ENCODE results near the gene MYOCOS. TPM values are rescaled to one million over a fixed set of nuclear protein-coding genes. Genes with fewer than 3 reads are reported as not detected.

Gene MYOCOS
- total RNA-seq, 2 donors from 2014 or later: 0.11 TPM; not detected in 1

DNA sequence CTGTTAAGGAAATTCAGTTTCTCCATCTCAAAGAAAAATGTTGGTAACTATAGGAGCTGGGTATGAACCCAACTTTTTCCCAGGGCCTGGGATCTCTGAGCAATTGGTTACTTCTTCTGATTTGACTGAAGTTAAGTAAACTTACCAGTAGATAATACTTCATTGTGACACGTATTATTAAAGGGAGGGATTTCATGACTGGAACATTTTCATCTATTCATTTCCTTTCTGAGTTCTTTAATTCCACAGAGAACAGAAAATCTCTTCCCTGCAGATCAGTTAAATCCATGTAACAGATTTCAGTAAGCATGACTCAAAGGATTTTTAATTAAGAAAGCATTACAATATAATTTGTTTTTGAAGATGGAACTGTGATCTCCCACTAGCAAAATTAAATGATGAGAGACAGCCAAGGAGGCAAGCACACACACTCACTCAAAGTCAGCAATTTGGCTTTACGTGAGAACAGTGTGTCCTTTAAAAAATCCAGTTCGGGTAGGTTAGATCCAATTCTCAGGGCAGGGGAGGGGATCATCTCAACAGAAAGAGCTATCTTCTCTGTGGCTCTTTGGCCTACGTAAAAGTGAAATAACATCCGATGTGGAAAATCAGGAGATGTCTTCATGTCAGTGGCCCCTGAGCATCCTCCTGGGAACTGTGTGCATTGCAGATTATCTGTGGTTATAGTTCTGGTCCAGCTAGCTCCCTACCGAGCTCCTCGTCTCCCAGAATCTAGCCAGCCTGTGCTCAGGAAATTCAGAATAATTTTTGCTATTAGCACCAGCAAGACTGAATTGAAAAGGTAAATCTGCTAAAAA lies 41.2 kb downstream of the MYOCOS start:
- no peak overlapping the region for H3K4me3 Mint-ChIP-seq
- H3K36me3 Mint-ChIP-seq (ENCODE audit: low read depth): no peaks in the 10 kb centered on the region
- H3K27me3 Mint-ChIP-seq: no peaks in the 10 kb centered on the region
- ATAC-seq (replicated peaks): no peak
- H3K9me3 Mint-ChIP-seq: no peaks in the 10 kb centered on the region
- no peaks in the 10 kb centered on the region for H3K4me1 Mint-ChIP-seq
- no peak overlapping the region for H3K27ac Mint-ChIP-seq

DNA sequence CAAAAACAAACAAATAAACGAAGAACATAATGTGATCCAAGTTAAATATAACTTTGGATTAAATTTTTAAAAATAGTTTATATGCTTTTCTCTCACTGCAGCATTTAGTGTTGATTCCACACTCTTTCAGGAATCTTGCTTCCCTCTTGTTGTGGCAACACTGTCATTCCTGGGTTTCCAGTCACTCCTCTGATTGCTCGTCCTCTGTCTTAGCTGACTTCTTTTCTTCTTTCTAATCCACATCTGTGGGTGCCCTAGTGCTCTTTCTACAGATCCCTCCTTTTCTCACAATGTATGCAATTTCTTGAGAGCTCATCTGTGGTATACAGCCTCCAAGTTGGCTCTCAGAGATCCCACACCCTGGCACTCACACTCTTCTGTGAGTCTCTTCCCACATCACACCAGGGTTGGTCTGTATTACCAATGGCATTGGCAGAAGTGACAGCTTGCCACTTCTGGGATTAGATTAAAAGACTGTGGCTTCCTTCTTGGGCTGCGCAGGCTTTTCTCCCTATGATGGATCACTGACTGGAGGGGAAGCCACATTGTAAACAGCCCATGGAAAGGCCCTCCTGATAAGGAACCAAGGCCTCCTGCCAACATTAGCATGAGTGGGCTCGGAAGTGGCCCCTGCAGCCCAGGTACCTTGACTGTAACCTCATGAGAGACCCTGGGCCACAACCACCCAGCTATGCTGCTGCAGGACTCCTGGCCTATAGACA lies 42.0 kb downstream of the MYOCOS start:
- Mint-ChIP-seq H3K9me3 (no peaks in the 10 kb centered on the region), H3K27me3 (no peaks in the 10 kb centered on the region), H3K36me3 (ENCODE audit: low read depth) (no peaks in the 10 kb centered on the region), H3K27ac (no peak overlapping the region), H3K4me1 (no peaks in the 10 kb centered on the region), H3K4me3 (no peak overlapping the region)
- no peak for ATAC-seq (replicated peaks)

DNA sequence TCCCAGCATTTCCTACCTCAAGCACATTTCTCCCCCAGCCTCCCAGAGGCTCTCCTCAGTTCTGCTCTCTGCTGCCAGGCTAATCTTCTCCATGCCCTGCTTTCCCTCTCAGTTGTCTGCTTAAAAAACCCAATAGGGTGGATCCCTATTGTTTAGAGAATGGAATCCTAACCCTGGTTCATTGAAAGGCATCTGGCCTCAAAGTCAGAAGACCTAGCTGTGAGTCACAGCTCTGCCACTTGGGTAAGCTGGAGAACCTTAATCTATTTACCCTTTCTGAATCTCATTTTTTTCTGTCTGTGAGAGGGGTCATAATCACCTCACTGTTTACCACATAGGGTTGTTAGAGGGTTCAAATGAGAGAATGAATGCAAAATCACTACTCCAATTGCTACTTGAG lies 42.9 kb downstream of the MYOCOS start:
- no peaks in the 10 kb centered on the region for H3K9me3 Mint-ChIP-seq
- H3K27me3 Mint-ChIP-seq: no peaks in the 10 kb centered on the region
- H3K36me3 Mint-ChIP-seq (ENCODE audit: low read depth): no peaks in the 10 kb centered on the region
- ATAC-seq (replicated peaks): no peak
- no peak overlapping the region for H3K4me3 Mint-ChIP-seq
- H3K4me1 Mint-ChIP-seq: no peaks in the 10 kb centered on the region
- H3K27ac Mint-ChIP-seq: no peak overlapping the region

DNA sequence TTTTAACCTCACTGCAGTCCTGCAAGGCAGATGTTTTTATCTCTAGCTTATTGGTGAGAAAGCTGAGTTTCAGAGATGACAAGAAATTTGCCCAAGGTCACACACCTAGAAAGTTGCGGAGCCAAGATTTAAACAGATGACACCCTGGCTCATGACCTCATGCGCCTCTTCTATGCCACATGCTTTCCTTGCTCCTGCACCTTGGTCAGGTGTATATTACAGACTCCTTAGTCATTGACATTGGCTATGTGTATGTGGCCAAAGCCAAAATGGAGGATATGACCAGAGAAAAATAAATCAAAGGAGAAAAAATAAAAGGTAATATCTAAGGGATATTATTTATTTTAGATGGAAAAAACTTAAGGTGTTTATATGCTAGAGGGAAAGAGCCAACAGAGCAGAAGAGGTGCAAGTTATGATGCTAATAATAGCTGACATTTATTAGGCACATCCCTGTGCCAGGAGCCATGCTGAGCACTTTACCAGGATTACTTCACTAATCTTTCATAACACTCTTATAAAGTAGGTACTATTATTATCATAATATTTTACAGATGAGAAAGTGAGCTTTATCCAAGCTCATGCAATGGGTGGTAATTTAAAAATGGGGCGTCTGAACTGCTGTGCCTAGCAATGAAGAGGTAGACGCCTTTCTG lies 44.2 kb downstream of the MYOCOS start:
- Mint-ChIP-seq H3K9me3 (no peaks in the 10 kb centered on the region), H3K36me3 (ENCODE audit: low read depth) (no peaks in the 10 kb centered on the region), H3K27me3 (no peaks in the 10 kb centered on the region), H3K27ac (no peak overlapping the region), H3K4me3 (no peak overlapping the region), H3K4me1 (no peaks in the 10 kb centered on the region)
- no peak for ATAC-seq (replicated peaks)

DNA sequence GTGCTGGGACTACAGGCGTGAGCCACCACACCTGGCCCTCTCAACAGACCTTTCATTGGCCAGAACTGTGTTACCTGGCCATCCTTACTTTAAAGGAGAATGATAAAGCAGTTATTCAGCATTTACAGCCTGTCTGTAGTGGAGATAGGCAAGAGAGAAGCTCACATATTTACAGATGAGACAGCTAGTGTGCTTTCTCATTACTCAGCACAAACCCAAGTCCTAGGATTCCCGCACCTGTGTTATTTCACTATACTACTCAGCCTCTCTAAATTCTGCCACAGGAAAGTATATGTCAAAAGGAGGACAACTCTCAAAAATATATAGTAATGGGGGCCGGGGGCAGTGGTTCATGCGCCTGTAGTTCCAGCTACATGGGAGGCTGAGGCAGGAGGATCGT lies 46.3 kb downstream of the MYOCOS start:
- H3K27me3 Mint-ChIP-seq: peaks cover 4% of the 10 kb centered on the region
- H3K9me3 Mint-ChIP-seq: no peaks in the 10 kb centered on the region
- H3K4me3 Mint-ChIP-seq: no peak overlapping the region
- H3K4me1 Mint-ChIP-seq: no peaks in the 10 kb centered on the region
- no peaks in the 10 kb centered on the region for H3K36me3 Mint-ChIP-seq (ENCODE audit: low read depth)
- no peak overlapping the region for H3K27ac Mint-ChIP-seq
- no peak for ATAC-seq (replicated peaks)

DNA sequence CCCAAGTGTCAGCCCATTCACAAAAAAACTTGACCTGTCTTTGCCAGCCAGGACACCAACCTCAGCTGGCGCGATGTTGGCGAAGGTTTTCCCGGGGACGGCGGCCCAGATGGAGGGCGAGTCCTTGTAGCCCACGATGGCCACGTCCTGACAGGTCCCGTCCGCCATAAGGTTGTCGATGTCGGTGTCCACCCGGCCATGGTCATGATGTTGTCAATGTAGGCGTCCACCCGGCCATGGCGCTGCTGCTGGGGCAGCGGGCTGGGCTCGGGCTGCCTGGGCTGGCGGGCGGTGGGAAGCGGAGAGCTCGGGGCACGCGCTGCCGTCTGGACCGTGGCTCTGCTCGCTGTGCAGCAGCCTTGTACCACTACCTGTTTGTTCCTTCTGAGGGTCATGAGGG lies 48.7 kb downstream of the MYOCOS start:
- H3K27me3 Mint-ChIP-seq: peaks cover 8% of the 10 kb centered on the region
- H3K4me3 Mint-ChIP-seq: no peak overlapping the region
- no peaks in the 10 kb centered on the region for H3K4me1 Mint-ChIP-seq
- no peak overlapping the region for H3K27ac Mint-ChIP-seq
- no peaks in the 10 kb centered on the region for H3K9me3 Mint-ChIP-seq
- no peaks in the 10 kb centered on the region for H3K36me3 Mint-ChIP-seq (ENCODE audit: low read depth)
- no peak for ATAC-seq (replicated peaks)

DNA sequence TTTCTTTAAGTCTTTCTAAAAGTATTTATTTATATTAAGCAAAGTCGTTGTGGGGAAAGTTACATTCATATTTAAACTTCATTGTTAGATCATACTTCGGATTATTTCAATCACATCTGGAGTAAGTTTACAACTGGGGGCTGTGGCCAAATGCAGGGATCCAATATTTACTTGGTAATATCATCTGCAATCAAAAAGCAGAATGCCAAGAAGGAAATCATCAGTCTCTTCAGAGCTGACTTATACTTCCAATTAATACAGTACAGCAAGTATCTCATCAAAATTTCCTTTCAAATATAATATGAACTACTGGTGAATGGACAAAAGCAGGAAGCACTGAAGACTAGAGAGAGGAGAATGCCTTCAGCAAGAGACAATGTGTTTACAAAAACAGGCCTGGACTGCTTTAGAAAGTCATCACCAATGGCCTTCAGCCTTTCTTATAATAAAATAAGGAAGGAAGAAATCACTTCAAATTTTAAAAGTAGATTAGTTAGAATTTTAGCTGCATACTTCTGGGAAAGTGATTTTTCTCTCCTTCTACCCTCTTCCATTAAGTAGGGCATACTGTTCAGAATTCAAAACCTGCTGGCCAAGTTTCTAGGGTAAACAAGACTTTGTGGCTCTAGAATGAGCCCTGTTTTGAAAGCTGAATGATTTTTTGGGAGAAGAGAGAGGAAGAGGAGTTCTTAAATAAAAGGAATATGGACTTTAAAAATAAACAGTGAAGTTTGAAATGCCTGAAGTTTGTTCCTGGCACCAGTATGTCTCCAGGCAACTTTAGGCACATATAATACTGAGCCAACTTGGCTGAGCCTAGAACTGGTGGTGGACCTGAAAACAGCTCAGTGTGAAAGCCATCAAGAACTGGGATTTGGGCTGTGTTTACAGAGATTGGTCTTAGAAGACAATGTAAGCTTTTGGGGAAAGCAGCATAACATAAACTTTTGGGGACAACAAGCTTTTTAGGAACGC lies 52.7 kb downstream of the MYOCOS start:
- no peaks in the 10 kb centered on the region for H3K4me1 Mint-ChIP-seq
- no peak overlapping the region for H3K27ac Mint-ChIP-seq
- no peak overlapping the region for H3K4me3 Mint-ChIP-seq
- ATAC-seq (replicated peaks): no peak
- H3K27me3 Mint-ChIP-seq: peaks cover 12% of the 10 kb centered on the region
- H3K9me3 Mint-ChIP-seq: no peaks in the 10 kb centered on the region
- no peaks in the 10 kb centered on the region for H3K36me3 Mint-ChIP-seq (ENCODE audit: low read depth)

Other genes with a start within 250 kb of the MYOCOS start
- 100 to 1,000 TPM; 209 to 242 TPM for gene PRRC2C, start 136.7 kb upstream of the MYOCOS start, total RNA-seq
- gene MYOC, start 30.4 kb downstream of the MYOCOS start, total RNA-seq: not detected
- gene VAMP4, start 119.8 kb downstream of the MYOCOS start, total RNA-seq: 10 to 100 TPM; 14.4 to 16.3 TPM
- 10 to 100 TPM; 77.7 to 83.1 TPM for gene METTL13, start 159.4 kb downstream of the MYOCOS start, total RNA-seq
- 1 to 10 TPM; 3.0 to 5.8 TPM for gene DNM3, start 219.3 kb downstream of the MYOCOS start, total RNA-seq

Measured in activated T-helper 17 cell treated with anti-CD3 and anti-CD28 coated beads, Interleukin-2, amount 50 U/mL, for 72 hours (primary cell).